ENCODE results near the gene CDK3.
A peak's percentile ranks its signal among the peaks of the same experiment; 100 is the strongest.
"Not testable (repeated sequence)": the region's sequence is repeated elsewhere in the genome, so short reads cannot be mapped to it uniquely, and the experiment has no call there.

Gene CDK3

GRCh38 chr17:76039121-76039520 is 38.5 kb downstream of the CDK3 start:
- no peak for DNase-seq (ENCODE audit: low read depth)

DNA sequence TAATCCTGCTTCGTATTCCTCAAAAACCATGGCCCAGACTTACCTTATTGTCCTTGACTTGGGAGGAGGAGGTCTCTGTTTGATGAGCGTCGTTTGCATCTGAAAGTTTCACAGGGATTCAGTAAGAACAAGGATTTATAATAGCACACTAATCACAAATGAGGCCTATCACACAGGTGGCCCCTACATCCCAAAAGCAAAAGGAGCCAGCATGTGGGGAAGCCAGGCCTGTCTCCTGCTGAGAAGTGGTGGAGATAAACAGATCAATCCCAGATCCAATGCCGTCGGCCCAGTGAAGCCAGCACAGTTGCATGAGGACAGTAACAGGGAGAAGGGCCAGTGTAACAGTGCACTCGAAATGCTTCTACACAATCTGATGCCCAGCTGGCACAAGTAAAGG is 39.7 kb downstream of the CDK3 start:
- DNase-seq (ENCODE audit: low read depth) = no peak

DNA sequence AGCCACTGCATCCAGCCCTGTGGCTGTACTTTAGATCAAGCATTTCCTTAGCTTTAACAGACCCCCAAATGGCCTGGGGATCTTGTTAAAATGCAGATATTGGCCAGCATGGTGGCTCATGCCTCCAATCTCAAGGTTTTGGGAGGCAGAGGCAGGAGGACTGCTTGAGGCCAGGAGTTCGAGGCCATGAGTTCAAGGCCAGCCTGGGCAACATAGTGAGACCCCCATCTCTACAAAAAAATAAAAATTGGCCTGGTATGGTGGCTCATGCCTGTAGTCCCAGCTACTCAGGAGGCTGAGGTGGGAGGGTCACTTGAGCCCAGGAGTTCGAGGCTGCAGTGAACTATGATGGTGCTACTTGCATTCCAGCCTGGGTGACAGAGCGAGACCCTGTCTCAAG is 42.2 kb downstream of the CDK3 start:
- DNase-seq (ENCODE audit: low read depth) = not testable (repeated sequence)

DNA sequence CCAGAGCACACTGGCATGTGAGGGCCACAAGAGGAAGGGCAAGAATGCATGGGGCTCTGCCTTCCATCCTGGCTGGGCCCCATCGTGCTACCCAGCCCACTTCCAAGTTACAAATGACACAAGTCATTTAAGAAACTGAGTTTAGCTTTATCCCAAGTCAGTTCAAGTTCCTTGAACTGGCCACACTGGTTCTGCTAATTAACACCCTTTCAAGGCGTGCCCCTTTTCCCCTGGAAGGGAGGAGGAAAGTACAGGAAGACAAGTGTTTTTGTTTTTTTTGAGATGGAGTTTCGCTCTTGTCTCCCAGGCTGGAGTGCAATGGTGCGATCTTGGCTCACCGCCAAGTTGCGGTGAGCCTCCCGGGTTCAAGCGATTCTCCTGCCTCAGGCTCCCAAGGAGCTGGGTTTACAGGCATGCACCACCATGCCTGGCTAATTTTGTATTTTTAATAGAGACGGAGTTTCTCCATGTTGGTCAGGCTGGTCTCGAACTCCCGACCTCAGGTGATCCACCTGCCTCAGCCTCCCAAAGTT is 43.9 kb downstream of the CDK3 start:
- DNase-seq (ENCODE audit: low read depth) = not testable (repeated sequence)

DNA sequence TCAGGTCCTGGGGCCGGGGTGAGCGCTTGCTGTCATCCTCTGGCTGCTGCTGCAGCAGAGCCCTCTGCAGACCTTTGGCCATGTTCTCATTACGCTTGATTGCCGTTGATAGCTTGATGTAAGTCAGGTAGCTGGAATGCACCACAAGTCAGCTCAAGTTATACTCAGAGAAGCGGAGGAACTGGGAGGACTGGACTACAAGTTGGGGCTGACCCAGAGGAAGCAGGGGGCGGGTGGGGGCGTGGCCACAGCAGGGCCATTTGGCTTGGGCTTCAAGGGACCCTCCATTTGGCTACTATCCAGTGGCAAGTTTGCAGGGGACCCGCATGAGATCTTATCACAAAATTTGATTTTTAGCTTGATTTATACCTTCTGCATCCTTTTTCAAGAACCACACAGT is 45.4 kb downstream of the CDK3 start:
- no peak for DNase-seq (ENCODE audit: low read depth)

GRCh38 chr17:76048025-76048605 is 47.5 kb downstream of the CDK3 start:
- DNase-seq (ENCODE audit: low read depth) = no peak

DNA sequence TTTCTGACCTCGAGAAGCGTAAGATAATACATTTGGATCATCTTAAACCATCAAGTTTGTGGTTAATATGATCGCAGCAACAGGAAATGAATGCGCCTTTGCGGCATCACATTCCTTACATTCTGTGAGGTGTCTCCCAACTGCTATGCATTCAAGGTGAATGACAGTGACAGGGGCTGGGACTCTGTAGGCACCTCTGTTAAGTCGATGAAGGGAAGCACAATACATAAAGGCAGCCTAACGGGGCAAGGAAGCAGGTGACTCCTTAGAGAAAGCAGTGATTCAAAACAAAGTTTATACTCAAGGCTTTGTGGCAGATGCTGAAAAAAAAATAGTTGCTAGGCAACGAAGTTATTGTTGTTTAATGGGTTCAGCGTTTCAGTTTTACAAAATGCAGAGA is 48.1 kb downstream of the CDK3 start:
- DNase-seq (ENCODE audit: low read depth) = no peak

DNA sequence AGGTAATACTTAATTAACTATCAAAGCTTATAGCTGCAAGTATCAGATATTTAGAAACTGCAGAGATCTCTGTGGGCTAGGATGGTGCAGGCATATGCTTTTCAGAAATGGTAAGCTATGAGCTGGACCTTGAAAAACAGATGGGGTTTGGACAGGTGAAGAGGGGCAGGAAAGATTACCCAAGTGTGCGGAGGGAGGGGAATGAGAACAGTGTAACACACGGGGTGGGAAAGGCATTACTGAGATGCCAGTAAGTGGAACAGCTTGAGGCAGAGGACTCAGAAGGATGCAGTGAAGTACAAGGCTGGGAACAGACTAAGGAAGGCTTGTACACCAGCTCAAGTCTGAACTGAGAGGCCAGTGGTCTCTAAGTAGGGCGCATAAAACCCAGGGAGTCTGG is 48.6 kb downstream of the CDK3 start:
- DNase-seq (ENCODE audit: low read depth) = no peak

DNA sequence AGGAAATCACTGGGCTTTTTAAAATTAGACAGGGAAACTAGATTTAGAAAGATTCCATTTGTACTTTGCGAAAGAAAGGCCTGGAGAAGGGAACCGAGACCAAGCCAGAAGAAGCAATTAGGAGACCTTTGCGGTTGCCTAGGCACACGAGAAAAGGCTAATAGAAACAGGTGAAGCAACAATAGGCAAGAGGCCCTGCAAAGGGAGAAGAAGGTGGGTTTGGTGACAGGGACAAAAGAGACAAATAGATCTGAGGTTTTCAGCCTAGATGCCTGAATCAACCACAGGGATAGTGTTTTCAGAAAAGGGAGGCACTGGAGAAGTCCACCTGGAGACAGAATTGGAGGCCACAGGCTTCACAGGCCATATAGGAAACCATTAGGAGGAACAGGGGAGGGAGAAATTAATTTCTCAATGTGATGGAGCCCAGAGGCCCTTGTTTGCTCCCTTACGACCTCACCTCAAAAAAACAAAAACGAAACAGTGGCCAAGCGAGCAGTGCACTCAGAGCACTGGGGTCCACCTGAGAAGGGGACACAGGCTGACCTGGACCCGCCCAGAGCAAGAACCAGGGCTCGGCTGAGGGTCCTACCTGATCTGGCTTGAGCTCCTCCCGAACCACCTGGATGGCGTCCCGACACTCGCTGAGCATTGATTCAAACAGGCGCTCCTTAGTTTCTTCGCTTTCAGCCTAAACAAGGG is 49.3 kb downstream of the CDK3 start:
- DNase-seq (ENCODE audit: low read depth) = no peak

DNA sequence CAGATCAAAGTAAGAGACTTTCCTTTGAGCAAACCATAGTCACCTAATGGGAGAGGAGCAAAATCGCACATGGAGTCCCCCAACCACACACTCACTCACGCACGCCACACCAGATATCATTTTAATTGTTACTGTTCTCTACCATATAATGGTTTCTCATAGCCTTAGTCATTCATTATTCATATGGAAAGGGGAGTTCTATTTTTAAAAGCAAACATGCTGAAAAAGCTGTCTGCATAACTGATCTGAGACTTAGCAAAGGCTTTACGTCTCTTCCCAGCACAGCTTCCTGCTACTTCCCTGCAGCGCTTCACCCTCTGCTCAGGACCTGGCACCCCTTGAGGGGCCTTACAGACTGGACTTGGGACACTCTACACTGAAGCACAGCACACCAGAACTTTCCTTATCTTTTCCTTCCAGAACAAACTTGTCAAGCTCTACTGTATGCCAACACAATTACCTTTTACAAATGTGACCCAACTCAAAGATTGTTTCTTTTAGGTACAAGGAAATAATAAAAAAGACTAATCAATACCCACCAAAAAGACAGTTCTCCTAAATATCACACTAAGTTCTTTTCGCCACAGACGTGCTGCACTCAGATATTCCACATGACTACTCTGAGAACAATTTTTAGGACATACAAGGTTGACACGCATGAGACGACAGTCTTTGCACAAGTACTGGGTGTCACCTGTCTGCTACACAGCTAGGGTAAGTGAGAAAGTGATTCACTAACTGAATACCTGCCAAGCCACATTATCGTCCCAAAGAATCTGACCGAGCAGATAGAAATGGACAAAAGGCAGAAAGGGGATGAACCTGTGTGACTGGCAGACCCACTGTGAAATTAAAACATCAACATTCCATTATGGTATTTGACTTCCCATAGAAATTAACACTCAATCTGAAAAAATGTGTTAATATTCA is 50.1 kb downstream of the CDK3 start:
- DNase-seq (ENCODE audit: low read depth) = no peak

DNA sequence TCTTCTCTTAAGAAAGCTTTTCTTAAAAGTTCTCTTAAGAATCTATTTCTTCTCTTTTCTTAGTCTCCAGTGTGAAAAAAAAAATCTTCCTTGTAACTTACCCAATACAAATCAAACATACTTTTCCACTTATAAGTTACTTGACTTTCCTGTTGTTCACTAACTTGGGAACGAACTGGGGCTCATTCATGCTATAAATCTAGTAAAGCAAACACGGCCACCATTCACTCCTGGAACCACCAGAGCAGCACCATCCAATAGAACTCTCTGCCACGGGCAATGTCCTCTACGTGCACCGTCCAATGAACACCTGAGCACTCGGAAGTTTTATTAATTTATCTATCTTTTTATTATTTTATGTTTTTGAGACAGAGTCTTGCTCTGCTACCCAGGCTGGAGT is 50.9 kb downstream of the CDK3 start:
- no peak for DNase-seq (ENCODE audit: low read depth)

- peak; percentile 61 for DNase-seq (ENCODE audit: low read depth)
Measured at GRCh38 chr17:76053246-76054111, 52.8 kb downstream of the CDK3 start.

DNA sequence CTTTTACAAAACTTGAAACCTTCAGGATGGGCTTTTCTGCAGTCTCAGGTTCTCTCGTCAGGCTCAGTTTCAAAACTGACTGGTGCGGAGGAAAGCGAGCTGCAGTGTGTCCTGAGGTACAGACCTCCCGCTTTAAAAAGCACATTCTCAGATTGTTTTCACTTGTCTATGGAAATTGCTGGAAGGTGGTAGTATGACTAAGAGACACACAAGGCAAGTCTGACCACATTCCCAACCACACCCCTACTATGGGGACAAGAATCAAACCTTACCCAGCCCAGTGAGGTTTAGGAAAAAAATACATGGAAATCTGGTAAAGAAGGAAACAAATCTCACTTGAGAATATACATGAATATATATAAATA is 53.4 kb downstream of the CDK3 start:
- DNase-seq (ENCODE audit: low read depth) = peak; percentile 21
